ENCODE data around the gene PON3. TPM values are rescaled to one million over a fixed set of nuclear protein-coding genes. Genes with fewer than 3 reads are reported as not detected.

Gene PON3
- total and polyA plus RNA-seq, 2 experiments from 2014 or later = 1.4 to 1.6 TPM

GRCh38 chr7:95335093-95335492 is 61.1 kb downstream of the PON3 start:
- Histone ChIP-seq H2AFZ (no peak overlapping the region), H3K4me1 (ENCODE audit: insufficient read depth) (0 out of 2 replicates have a peak, but pooled peaks cover 3% of the 10 kb centered on the region), H3K27me3 (ENCODE audit: insufficient read depth) (no peaks in the 10 kb centered on the region), H3K4me2 (no peak overlapping the region), H3K4me3 (no peak overlapping the region), H3F3A (replicated peaks; ENCODE audit: low read depth) (no peaks in the 10 kb centered on the region), H3K36me3 (ENCODE audit: insufficient read depth) (no peaks in the 10 kb centered on the region), H3K79me2 (replicated peaks; ENCODE audit: insufficient read depth) (no peaks in the 10 kb centered on the region), H3K9me2 (ENCODE audit: insufficient read depth) (0 out of 2 replicates have a peak, but pooled peaks cover 3% of the 10 kb centered on the region), H4K20me1 (replicated peaks; ENCODE audit: insufficient read depth) (no peaks in the 10 kb centered on the region), H3K27ac (ENCODE audit: low read depth) (no peak overlapping the region)
- Mint-ChIP-seq H3K27me3 (ENCODE audit: insufficient read depth, low read depth, poor library complexity) (no peaks in the 10 kb centered on the region), H3K9me3 (no peaks in the 10 kb centered on the region), H3K4me3 (no peak overlapping the region), H3K27ac (no peak overlapping the region), H3K36me3 (ENCODE audit: low read depth) (no peaks in the 10 kb centered on the region), H3K4me1 (peaks cover 10% of the 10 kb centered on the region; the same call in 2 of the 3 replicates)
- ATAC-seq = no peak
- no peak for DNase-seq (ENCODE audit: low spot score)
- TF ChIP-seq ZNF331 (CRISPR knock-in tag; IDR thresholded peaks at IDR 0.05; ENCODE audit: low read depth) (no peak), CREB1 (CRISPR knock-in tag; IDR thresholded peaks at IDR 0.05; ENCODE audit: low read depth) (no peak), JUNB (IDR thresholded peaks at IDR 0.05; ENCODE audit: unreplicated experiment) (no peak), EZH2phosphoT487 (IDR thresholded peaks at IDR 0.05; ENCODE audit: unreplicated experiment) (no peak), NANOG (IDR thresholded peaks at IDR 0.05; ENCODE audit: borderline replicate concordance) (no peak), STAT1 (IDR thresholded peaks at IDR 0.05; ENCODE audit: unreplicated experiment) (no peak), EZH2 (IDR thresholded peaks at IDR 0.05; ENCODE audit: low read depth, unreplicated experiment) (no peak), ZNF114 (CRISPR knock-in tag; IDR thresholded peaks at IDR 0.05) (no peak), POLR2AphosphoS5 (IDR thresholded peaks at IDR 0.05; ENCODE audit: low read depth) (no peak)
- TF ChIP-seq, protein P1, sequence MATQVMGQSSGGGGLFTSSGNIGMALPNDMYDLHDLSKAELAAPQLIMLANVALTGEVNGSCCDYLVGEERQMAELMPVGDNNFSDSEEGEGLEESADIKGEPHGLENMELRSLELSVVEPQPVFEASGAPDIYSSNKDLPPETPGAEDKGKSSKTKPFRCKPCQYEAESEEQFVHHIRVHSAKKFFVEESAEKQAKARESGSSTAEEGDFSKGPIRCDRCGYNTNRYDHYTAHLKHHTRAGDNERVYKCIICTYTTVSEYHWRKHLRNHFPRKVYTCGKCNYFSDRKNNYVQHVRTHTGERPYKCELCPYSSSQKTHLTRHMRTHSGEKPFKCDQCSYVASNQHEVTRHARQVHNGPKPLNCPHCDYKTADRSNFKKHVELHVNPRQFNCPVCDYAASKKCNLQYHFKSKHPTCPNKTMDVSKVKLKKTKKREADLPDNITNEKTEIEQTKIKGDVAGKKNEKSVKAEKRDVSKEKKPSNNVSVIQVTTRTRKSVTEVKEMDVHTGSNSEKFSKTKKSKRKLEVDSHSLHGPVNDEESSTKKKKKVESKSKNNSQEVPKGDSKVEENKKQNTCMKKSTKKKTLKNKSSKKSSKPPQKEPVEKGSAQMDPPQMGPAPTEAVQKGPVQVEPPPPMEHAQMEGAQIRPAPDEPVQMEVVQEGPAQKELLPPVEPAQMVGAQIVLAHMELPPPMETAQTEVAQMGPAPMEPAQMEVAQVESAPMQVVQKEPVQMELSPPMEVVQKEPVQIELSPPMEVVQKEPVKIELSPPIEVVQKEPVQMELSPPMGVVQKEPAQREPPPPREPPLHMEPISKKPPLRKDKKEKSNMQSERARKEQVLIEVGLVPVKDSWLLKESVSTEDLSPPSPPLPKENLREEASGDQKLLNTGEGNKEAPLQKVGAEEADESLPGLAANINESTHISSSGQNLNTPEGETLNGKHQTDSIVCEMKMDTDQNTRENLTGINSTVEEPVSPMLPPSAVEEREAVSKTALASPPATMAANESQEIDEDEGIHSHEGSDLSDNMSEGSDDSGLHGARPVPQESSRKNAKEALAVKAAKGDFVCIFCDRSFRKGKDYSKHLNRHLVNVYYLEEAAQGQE (IDR thresholded peaks at IDR 0.05; ENCODE audit: unreplicated experiment) = no peak
- TF ChIP-seq, protein P2, sequence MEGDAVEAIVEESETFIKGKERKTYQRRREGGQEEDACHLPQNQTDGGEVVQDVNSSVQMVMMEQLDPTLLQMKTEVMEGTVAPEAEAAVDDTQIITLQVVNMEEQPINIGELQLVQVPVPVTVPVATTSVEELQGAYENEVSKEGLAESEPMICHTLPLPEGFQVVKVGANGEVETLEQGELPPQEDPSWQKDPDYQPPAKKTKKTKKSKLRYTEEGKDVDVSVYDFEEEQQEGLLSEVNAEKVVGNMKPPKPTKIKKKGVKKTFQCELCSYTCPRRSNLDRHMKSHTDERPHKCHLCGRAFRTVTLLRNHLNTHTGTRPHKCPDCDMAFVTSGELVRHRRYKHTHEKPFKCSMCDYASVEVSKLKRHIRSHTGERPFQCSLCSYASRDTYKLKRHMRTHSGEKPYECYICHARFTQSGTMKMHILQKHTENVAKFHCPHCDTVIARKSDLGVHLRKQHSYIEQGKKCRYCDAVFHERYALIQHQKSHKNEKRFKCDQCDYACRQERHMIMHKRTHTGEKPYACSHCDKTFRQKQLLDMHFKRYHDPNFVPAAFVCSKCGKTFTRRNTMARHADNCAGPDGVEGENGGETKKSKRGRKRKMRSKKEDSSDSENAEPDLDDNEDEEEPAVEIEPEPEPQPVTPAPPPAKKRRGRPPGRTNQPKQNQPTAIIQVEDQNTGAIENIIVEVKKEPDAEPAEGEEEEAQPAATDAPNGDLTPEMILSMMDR (conservative IDR thresholded peaks at IDR 0.05; ENCODE audit: low read depth in 2 of 2) = no peak
- TF ChIP-seq, protein P3, sequence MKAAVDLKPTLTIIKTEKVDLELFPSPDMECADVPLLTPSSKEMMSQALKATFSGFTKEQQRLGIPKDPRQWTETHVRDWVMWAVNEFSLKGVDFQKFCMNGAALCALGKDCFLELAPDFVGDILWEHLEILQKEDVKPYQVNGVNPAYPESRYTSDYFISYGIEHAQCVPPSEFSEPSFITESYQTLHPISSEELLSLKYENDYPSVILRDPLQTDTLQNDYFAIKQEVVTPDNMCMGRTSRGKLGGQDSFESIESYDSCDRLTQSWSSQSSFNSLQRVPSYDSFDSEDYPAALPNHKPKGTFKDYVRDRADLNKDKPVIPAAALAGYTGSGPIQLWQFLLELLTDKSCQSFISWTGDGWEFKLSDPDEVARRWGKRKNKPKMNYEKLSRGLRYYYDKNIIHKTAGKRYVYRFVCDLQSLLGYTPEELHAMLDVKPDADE (IDR thresholded peaks at IDR 0.05) = no peak
- TF ChIP-seq, protein P4, sequence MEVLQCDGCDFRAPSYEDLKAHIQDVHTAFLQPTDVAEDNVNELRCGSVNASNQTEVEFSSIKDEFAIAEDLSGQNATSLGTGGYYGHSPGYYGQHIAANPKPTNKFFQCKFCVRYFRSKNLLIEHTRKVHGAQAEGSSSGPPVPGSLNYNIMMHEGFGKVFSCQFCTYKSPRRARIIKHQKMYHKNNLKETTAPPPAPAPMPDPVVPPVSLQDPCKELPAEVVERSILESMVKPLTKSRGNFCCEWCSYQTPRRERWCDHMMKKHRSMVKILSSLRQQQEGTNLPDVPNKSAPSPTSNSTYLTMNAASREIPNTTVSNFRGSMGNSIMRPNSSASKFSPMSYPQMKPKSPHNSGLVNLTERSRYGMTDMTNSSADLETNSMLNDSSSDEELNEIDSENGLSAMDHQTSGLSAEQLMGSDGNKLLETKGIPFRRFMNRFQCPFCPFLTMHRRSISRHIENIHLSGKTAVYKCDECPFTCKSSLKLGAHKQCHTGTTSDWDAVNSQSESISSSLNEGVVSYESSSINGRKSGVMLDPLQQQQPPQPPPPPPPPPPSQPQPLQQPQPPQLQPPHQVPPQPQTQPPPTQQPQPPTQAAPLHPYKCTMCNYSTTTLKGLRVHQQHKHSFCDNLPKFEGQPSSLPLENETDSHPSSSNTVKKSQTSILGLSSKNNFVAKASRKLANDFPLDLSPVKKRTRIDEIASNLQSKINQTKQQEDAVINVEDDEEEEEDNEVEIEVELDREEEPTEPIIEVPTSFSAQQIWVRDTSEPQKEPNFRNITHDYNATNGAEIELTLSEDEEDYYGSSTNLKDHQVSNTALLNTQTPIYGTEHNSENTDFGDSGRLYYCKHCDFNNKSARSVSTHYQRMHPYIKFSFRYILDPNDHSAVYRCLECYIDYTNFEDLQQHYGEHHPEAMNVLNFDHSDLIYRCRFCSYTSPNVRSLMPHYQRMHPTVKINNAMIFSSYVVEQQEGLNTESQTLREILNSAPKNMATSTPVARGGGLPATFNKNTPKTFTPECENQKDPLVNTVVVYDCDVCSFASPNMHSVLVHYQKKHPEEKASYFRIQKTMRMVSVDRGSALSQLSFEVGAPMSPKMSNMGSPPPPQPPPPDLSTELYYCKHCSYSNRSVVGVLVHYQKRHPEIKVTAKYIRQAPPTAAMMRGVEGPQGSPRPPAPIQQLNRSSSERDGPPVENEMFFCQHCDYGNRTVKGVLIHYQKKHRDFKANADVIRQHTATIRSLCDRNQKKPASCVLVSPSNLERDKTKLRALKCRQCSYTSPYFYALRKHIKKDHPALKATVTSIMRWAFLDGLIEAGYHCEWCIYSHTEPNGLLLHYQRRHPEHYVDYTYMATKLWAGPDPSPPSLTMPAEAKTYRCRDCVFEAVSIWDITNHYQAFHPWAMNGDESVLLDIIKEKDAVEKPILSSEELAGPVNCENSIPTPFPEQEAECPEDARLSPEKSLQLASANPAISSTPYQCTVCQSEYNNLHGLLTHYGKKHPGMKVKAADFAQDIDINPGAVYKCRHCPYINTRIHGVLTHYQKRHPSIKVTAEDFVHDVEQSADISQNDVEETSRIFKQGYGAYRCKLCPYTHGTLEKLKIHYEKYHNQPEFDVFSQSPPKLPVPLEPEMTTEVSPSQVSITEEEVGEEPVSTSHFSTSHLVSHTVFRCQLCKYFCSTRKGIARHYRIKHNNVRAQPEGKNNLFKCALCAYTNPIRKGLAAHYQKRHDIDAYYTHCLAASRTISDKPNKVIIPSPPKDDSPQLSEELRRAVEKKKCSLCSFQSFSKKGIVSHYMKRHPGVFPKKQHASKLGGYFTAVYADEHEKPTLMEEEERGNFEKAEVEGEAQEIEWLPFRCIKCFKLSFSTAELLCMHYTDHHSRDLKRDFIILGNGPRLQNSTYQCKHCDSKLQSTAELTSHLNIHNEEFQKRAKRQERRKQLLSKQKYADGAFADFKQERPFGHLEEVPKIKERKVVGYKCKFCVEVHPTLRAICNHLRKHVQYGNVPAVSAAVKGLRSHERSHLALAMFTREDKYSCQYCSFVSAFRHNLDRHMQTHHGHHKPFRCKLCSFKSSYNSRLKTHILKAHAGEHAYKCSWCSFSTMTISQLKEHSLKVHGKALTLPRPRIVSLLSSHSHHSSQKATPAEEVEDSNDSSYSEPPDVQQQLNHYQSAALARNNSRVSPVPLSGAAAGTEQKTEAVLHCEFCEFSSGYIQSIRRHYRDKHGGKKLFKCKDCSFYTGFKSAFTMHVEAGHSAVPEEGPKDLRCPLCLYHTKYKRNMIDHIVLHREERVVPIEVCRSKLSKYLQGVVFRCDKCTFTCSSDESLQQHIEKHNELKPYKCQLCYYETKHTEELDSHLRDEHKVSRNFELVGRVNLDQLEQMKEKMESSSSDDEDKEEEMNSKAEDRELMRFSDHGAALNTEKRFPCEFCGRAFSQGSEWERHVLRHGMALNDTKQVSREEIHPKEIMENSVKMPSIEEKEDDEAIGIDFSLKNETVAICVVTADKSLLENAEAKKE (CRISPR knock-in tag; IDR thresholded peaks at IDR 0.05) = no peak
